Left ventricle myocardium inferior (tissue), 1 donor: ENCODE data around the gene SCFD2. TPM values are rescaled to one million over a fixed set of nuclear protein-coding genes. Genes with fewer than 3 reads are reported as not detected.

ENCODE experiments used
- DNase-seq: peaks from one replicate; pipeline ENCODE4 v3.0.0-alpha.2; 2020
- H3K27ac ChIP-seq: fragments of 200-600 bp; replicated peaks from 2 replicates; pipeline ENCODE4 v1.8.0; 2021
- H3K27me3 ChIP-seq: fragments of 200-600 bp; 2 replicates; pipeline ENCODE4 v1.8.0; 2021; ENCODE audit warnings: low read depth
- H3K36me3 ChIP-seq: fragments of 200-600 bp; 2 replicates; pipeline ENCODE4 v1.8.0; 2021
- H3K4me1 ChIP-seq: fragments of 200-600 bp; 2 replicates; pipeline ENCODE4 v1.8.0; 2021
- H3K4me3 ChIP-seq: fragments of 200-600 bp; 2 replicates; pipeline ENCODE4 v1.8.0; 2021; ENCODE audit warnings: mild to moderate bottlenecking, moderate library complexity
- H3K9me3 ChIP-seq: fragments of 200-600 bp; replicated peaks from 2 replicates; pipeline ENCODE4 v1.8.0; 2021
- CTCF ChIP-seq: fragments of 200-600 bp; IDR thresholded peaks from 2 replicates; pipeline ENCODE4 v1.8.0; 2021; ENCODE audit warnings: antibody characterized with exemption, mild to moderate bottlenecking, borderline replicate concordance
- intact Hi-C: fragments of 100-400 bp; cut with micrococcal nuclease; formaldehyde crosslinking; loops from one replicate; pipeline ENCODE4 v1.11.0; 2022
- total RNA-seq: library from RNA; stranded (reverse); fragmentation: NEBNext Ultra II Directional; extraction: Animal tissue kit (Norgen Biotek cat#: 25700); gene quantifications from one replicate; pipeline ENCODE4 v1.2.1, GENCODE V29; 2021
- donor health status: DM: no; HTN: yes; CAD: no; lungs with severe emphysema.

The SCFD2 gene
- total RNA-seq, 1 donor from 2014 or later, result 9.3 TPM

- intact Hi-C loops, result no loop called here
- Histone ChIP-seq H3K27me3 (no peaks in the 10 kb centered on the region), H3K27ac (peak overlapping the region; percentile 80), H3K4me3 (no peak overlapping the region), H3K4me1 (peaks cover 15% of the 10 kb centered on the region), H3K36me3 (no peaks in the 10 kb centered on the region), H3K9me3 (no peaks in the 10 kb centered on the region)
- no peak for TF ChIP-seq CTCF
- DNase-seq, result peak; percentile 46
These were observed 541.0 kb downstream of the SCFD2 start for GRCh38 chr4:52824603-52825459.

DNA sequence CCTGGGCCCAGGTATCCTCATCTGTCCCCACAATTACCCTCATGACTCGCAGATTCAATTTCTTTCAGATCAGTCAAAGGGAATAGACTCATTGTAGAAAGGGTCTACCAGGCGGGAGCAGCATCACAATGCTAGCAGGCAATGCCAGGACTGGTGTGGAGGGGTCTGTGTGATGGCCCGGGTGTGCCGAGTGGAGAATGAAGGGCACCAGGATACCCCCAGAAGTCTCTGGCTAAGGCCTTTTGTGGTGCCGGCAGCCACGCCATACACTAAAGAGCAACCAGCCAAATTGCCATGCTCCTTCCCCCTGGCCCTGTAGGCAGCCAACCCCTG lies 541.6 kb downstream of the SCFD2 start:
- Histone ChIP-seq H3K9me3 (no peaks in the 10 kb centered on the region), H3K27ac (peak overlapping the region; percentile 80), H3K4me1 (peaks cover 15% of the 10 kb centered on the region), H3K27me3 (no peaks in the 10 kb centered on the region), H3K4me3 (no peak overlapping the region), H3K36me3 (no peaks in the 10 kb centered on the region)
- TF ChIP-seq CTCF, result no peak
- no peak for DNase-seq
- intact Hi-C loops, result no loop called here

- intact Hi-C loops, result no loop called here
- Histone ChIP-seq H3K4me3 (no peak overlapping the region), H3K27me3 (no peaks in the 10 kb centered on the region), H3K36me3 (no peaks in the 10 kb centered on the region), H3K9me3 (no peaks in the 10 kb centered on the region), H3K27ac (no peak overlapping the region), H3K4me1 (peaks cover 15% of the 10 kb centered on the region)
- no peak for DNase-seq
- TF ChIP-seq CTCF, result no peak
These were observed 542.2 kb downstream of the SCFD2 start for GRCh38 chr4:52823702-52824092.

Other genes starting within 250 kb of the SCFD2 start
- gene FIP1L1, start 11.6 kb upstream of the SCFD2 start, total RNA-seq, result 29.7 TPM
- 9.5 TPM for gene LNX1, start 225.4 kb upstream of the SCFD2 start, total RNA-seq